Lower leg skin (tissue), 3 donors: Measurements from ENCODE around the gene SLC35G1.

ENCODE experiments used
- CTCF ChIP-seq, 3 donors: fragments of 450-650 bp; IDR thresholded peaks; one replicate each; pipeline ENCODE4 v1.5.1; 2016; ENCODE audit warnings: antibody characterized with exemption in 3 of 3, mild to moderate bottlenecking in 3 of 3, moderate library complexity in 2 of 3
- POLR2A ChIP-seq, 2 donors: fragments of 450-650 bp; IDR thresholded peaks; one replicate each; pipeline ENCODE4 v1.6.1; 2016 to 2017; ENCODE audit warnings: antibody characterized with exemption in 2 of 2, mild to moderate bottlenecking in 1 of 2, moderate library complexity in 1 of 2

GRCh38 chr10:93917821-93918220, 24.0 kb downstream of the SLC35G1 start:
- TF ChIP-seq POLR2A (IDR thresholded peaks at IDR 0.05) (no peak), CTCF (IDR thresholded peaks at IDR 0.05) (no peak)
